Heart left ventricle (tissue), 16 donors: Measurements from ENCODE around the gene PCSK2. TPM values are rescaled to one million over a fixed set of nuclear protein-coding genes. Genes with fewer than 3 reads are reported as not detected.

Experiments
- ATAC-seq, 4 donors: fragments of 200-7000 bp; cut with Tn5 transposase; one replicate each; pipeline ENCODE4 v1.9.1; 2020 to 2022; ENCODE audit warnings: moderate library complexity in 4 of 4, mild to moderate bottlenecking in 3 of 4, moderate number of reproducible peaks in 1 of 4
- DNase-seq, 5 donors: peaks; one replicate each; pipeline ENCODE4 v3.0.0-alpha.2; 2020
- H3K27ac ChIP-seq, 12 donors: fragments of 200-600 bp; sonication (generic) in 4 of 12; one replicate each; pipeline versions ENCODE4 v1.5.0 to v1.8.0; 2016 to 2022; ENCODE audit warnings: mild to moderate bottlenecking in 2 of 12
- H3K27me3 ChIP-seq, 9 donors: fragments of 200-600 bp; sonication (generic) in 2 of 9; one replicate each; pipeline versions ENCODE4 v1.5.1 to v1.8.0; 2016 to 2022; ENCODE audit warnings: mild to moderate bottlenecking in 3 of 9
- H3K36me3 ChIP-seq, 9 donors: fragments of 200-600 bp; sonication (generic) in 2 of 9; one replicate each; pipeline versions ENCODE4 v1.5.0 to v1.8.0; 2018 to 2022; ENCODE audit warnings: mild to moderate bottlenecking in 2 of 9
- H3K4me1 ChIP-seq, 12 donors: fragments of 200-600 bp; sonication (generic) in 4 of 12; one replicate each; pipeline versions ENCODE4 v1.5.0 to v1.8.0; 2016 to 2022; ENCODE audit warnings: mild to moderate bottlenecking in 3 of 12
- H3K4me3 ChIP-seq, 12 donors: fragments of 200-600 bp; sonication (generic) in 4 of 12; one replicate each; pipeline versions ENCODE4 v1.5.0 to v1.8.0; 2017 to 2022; ENCODE audit warnings: mild to moderate bottlenecking in 9 of 12, moderate library complexity in 4 of 12
- H3K9me3 ChIP-seq, 12 donors: fragments of 200-600 bp; sonication (generic) in 4 of 12; one replicate each; pipeline versions ENCODE4 v1.5.0 to v1.8.0; 2016 to 2022; ENCODE audit warnings: mild to moderate bottlenecking in 1 of 12
- CTCF ChIP-seq, 12 donors: fragments of 200-600 bp; sonication (generic) in 4 of 12; IDR thresholded peaks; one replicate each; pipeline versions ENCODE4 v1.5.0 to v1.8.0; 2018 to 2022; ENCODE audit warnings: antibody characterized with exemption in 12 of 12, mild to moderate bottlenecking in 5 of 12
- POLR2A ChIP-seq, 2 donors: fragments of 450-650 bp; IDR thresholded peaks; one replicate each; pipeline ENCODE4 v1.6.1; 2017; ENCODE audit warnings: antibody characterized with exemption in 2 of 2, mild to moderate bottlenecking in 2 of 2, moderate library complexity in 2 of 2
- WGBS, 4 donors: extraction: QIAGEN DNeasy Blood & Tissue Kit in 2 of 4; methylation state at CpG; one replicate each; pipeline versions ENCODE4 v1.1.5 to v1.1.7; 2013 to 2018; 5-methylcytosine and 5-hydroxymethylcytosine counted together
- intact Hi-C, 10 donors: fragments of 100-400 bp; cut with DNase I; formaldehyde crosslinking; loops; one replicate each; pipeline versions ENCODE4 v1.11.1 to v1.14.2; 2022
- polyA plus RNA-seq, 2 donors: library from polyadenylated mRNA; stranded (reverse); fragments of 200-250 nt; gene quantifications; one replicate each; pipeline ENCODE4 v1.2.3, GENCODE V29; 2013
- total RNA-seq, 9 donors: library from RNA; depleted of rRNA in 2 of 9; stranded (reverse); fragments of >200 nt in 2 of 9; fragmentation: NEBNext Ultra II Directional in 3 of 9; extraction: Animal tissue kit (Norgen Biotek cat#: 25700) in 3 of 9; gene quantifications; one replicate each; pipeline versions ENCODE4 v1.1.0 to v1.2.4, GENCODE V29; 2016 to 2023
- donor health status: ischemic (EF 13 %, LVEDD 7.1; RV severe dilation, severe dysfunction).
- donor health status: healthy with polysubstance abuse.
- donor health status: DM: no; HTN: yes; CAD: no.
- donor health status: DM: no; HTN: no; CAD: no.
- donor health status: ischemic (EF 25% LVEDD 6.9; RV normal size, moderate dysfunction).
- donor health status: ischemic (EF 25% LVEDD 5.7; RV mildly dilated, moderate dysfunction).
- donor health status: healthy.
- donor health status: DM: yes; HTN: yes; CAD: no.
- donor health status: ischemic (EF 35%, LVEDD 5.7; RV mildly dilated, moderate dysfunction).
- donor health status: nonischemic (EF 11% LVEDD 7.7; RV severe dilation, severe dysfunction).
- donor health status: DM: yes; HTN: yes; CAD: no.
- donor health status: PGD.
- donor health status: ischemic (EF 29% LVEDD 5.4; RV normal size, mild dysfunction).
- donor health status: nonischemic (EF 23%, LVEDD 6.1; RV moderate dilation, normal function).

The PCSK2 gene
- total and polyA plus RNA-seq, 11 donors = 0.11 to 2.0 (median 0.55) TPM

- TF ChIP-seq POLR2A (IDR thresholded peaks at IDR 0.05) (no peak), CTCF (IDR thresholded peaks at IDR 0.05) (no peak)
- DNase-seq = no peak
- WGBS, 4 donors = 86 to 94% (median 89%) methylated on average over 8 to 11 of the region's 11 CpGs
- Histone ChIP-seq H3K27me3 (peaks cover 0 to 49% (median 0%) of the 10 kb centered on the region in 9 donors), H3K4me1 (peaks cover 0 to under 1% (median 0%) of the 10 kb centered on the region in 12 donors), H3K4me3 (no peak overlapping the region), H3K9me3 (no peaks in the 10 kb centered on the region), H3K36me3 (no peaks in the 10 kb centered on the region), H3K27ac (no peak overlapping the region)
- intact Hi-C loops = no loop called here
- no peak for ATAC-seq
These were observed 209.8 kb downstream of the PCSK2 start for GRCh38 chr20:17436664-17437063.

- H3K27me3 ChIP-seq = peaks cover 0 to 49% (median 2%) of the 10 kb centered on the region in 9 donors
- DNase-seq = no peak
- intact Hi-C loops = no loop called here
- no peak overlapping the region for H3K27ac ChIP-seq
- ATAC-seq = no peak
- no peaks in the 10 kb centered on the region for H3K4me1 ChIP-seq
- TF ChIP-seq CTCF (IDR thresholded peaks at IDR 0.05) (no peak), POLR2A (IDR thresholded peaks at IDR 0.05) (no peak)
- H3K4me3 ChIP-seq = no peak overlapping the region
- WGBS, 4 donors = 43 to 50% (median 47%) methylated on average over 5 to 8 of the region's 8 CpGs
- no peaks in the 10 kb centered on the region for H3K36me3 ChIP-seq
- H3K9me3 ChIP-seq = peaks cover 0 to 5% (median 0%) of the 10 kb centered on the region in 12 donors
These were observed 210.4 kb downstream of the PCSK2 start for GRCh38 chr20:17437251-17437650.

GRCh38 chr20:17438436-17439039 lies 211.7 kb downstream of the PCSK2 start:
- TF ChIP-seq CTCF (IDR thresholded peaks at IDR 0.05) = no peak
- H3K4me1 ChIP-seq = no peaks in the 10 kb centered on the region
- intact Hi-C loops = no loop called here
- no peaks in the 10 kb centered on the region for H3K36me3 ChIP-seq
- ATAC-seq (no peak), DNase-seq (no peak)
- WGBS, 4 donors = 77 to 84% (median 81%) methylated on average over 9 of the region's 9 CpGs
- H3K4me3 ChIP-seq = no peak overlapping the region
- no peak overlapping the region for H3K27ac ChIP-seq
- peaks cover 0 to 5% (median 0%) of the 10 kb centered on the region in 12 donors for H3K9me3 ChIP-seq
- peaks cover 0 to 50% (median 5%) of the 10 kb centered on the region in 9 donors for H3K27me3 ChIP-seq

- 57 to 85% (median 62%) methylated on average over 5 to 8 of the region's 8 CpGs for WGBS, 4 donors
- no peak for ATAC-seq
- Histone ChIP-seq H3K4me3 (no peak overlapping the region), H3K9me3 (peaks cover 0 to 5% (median 0%) of the 10 kb centered on the region in 12 donors), H3K27me3 (peaks cover 0 to 53% (median 5%) of the 10 kb centered on the region in 9 donors), H3K36me3 (no peaks in the 10 kb centered on the region), H3K27ac (no peak overlapping the region), H3K4me1 (no peaks in the 10 kb centered on the region)
- DNase-seq = no peak
- intact Hi-C loops = no loop called here
- TF ChIP-seq POLR2A (IDR thresholded peaks at IDR 0.05) (no peak), CTCF (IDR thresholded peaks at IDR 0.05) (no peak)
These were observed 212.9 kb downstream of the PCSK2 start for GRCh38 chr20:17439616-17440296.
